ENCODE results near the gene GLMP.

GRCh38 chr1:156293895-156294294, 1.6 kb downstream of the GLMP start:
- no peak for TF ChIP-seq CTCF (IDR thresholded peaks at IDR 0.05)
- no peak for TF ChIP-seq MAZ (IDR thresholded peaks at IDR 0.05; ENCODE audit: borderline replicate concordance, low read depth, low read length)
- no peak for TF ChIP-seq POLR2A (IDR thresholded peaks at IDR 0.05; ENCODE audit: low read length)
- no peak for TF ChIP-seq EP300 (IDR thresholded peaks at IDR 0.05)
- no peak for TF ChIP-seq POLR2AphosphoS2 (conservative IDR thresholded peaks at IDR 0.05; ENCODE audit: low read length)
- TF ChIP-seq, protein P1, sequence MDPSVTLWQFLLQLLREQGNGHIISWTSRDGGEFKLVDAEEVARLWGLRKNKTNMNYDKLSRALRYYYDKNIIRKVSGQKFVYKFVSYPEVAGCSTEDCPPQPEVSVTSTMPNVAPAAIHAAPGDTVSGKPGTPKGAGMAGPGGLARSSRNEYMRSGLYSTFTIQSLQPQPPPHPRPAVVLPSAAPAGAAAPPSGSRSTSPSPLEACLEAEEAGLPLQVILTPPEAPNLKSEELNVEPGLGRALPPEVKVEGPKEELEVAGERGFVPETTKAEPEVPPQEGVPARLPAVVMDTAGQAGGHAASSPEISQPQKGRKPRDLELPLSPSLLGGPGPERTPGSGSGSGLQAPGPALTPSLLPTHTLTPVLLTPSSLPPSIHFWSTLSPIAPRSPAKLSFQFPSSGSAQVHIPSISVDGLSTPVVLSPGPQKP (IDR thresholded peaks at IDR 0.05; ENCODE audit: low read depth, low read length) = no peak
- no peak for TF ChIP-seq REST (IDR thresholded peaks at IDR 0.05)
- no peak for TF ChIP-seq RAD21 (conservative IDR thresholded peaks at IDR 0.05 in 1 of 2, IDR thresholded peaks at IDR 0.05 in 1 of 2)
